Tibial nerve (tissue), 4 donors: ENCODE results near the gene ORM1. TPM values are rescaled to one million over a fixed set of nuclear protein-coding genes. Genes with fewer than 3 reads are reported as not detected.
"Not testable (repeated sequence)": the region's sequence is repeated elsewhere in the genome, so short reads cannot be mapped to it uniquely, and the experiment has no call there.

Experiments used
- DNase-seq, 2 donors: peaks; one replicate each; pipeline ENCODE4 v3.0.0-alpha.2; 2019; ENCODE audit warnings: low spot score in 2 of 2
- H3K27ac ChIP-seq, 4 donors: fragments of 200-600 bp; sonication (generic) in 3 of 4; one replicate each; pipeline ENCODE4 v1.5.1; 2017 to 2019; ENCODE audit warnings: mild to moderate bottlenecking in 1 of 4
- H3K27me3 ChIP-seq, 2 donors: fragments of 200-600 bp; sonication (generic) in 1 of 2; one replicate each; pipeline versions ENCODE4 v1.5.1 to v1.6.0; 2017 to 2019
- H3K36me3 ChIP-seq, 3 donors: fragments of 200-600 bp; sonication (generic); one replicate each; pipeline ENCODE4 v1.5.1; 2018 to 2019
- H3K4me1 ChIP-seq, 4 donors: fragments of 200-600 bp; sonication (generic) in 3 of 4; one replicate each; pipeline ENCODE4 v1.5.1; 2017 to 2019
- H3K4me3 ChIP-seq, 4 donors: fragments of 200-600 bp; sonication (generic) in 3 of 4; one replicate each; pipeline ENCODE4 v1.5.1; 2017 to 2019; ENCODE audit warnings: mild to moderate bottlenecking in 1 of 4, moderate library complexity in 1 of 4
- H3K9me3 ChIP-seq, 4 donors: fragments of 200-600 bp; sonication (generic) in 3 of 4; one replicate each; pipeline ENCODE4 v1.5.1; 2017 to 2019
- EP300 ChIP-seq, 2 donors: sonication (generic); formaldehyde crosslinking; IDR thresholded peaks; one replicate each; pipeline ENCODE4 v1.6.1; 2017; ENCODE audit warnings: antibody characterized with exemption in 2 of 2, mild to moderate bottlenecking in 1 of 2
- POLR2A ChIP-seq, 2 donors: fragments of 450-650 bp; IDR thresholded peaks; one replicate each; pipeline ENCODE4 v1.6.1; 2017; ENCODE audit warnings: antibody characterized with exemption in 2 of 2, mild to moderate bottlenecking in 2 of 2, moderate library complexity in 2 of 2
- WGBS, 2 donors: methylation state at CpG; one replicate each; pipeline ENCODE4 v1.1.5; 2018; 5-methylcytosine and 5-hydroxymethylcytosine counted together
- total RNA-seq, 4 donors: library from RNA; depleted of rRNA; stranded (reverse); fragments of >200 nt; gene quantifications; one replicate each; pipeline ENCODE4 v1.1.0, GENCODE V29; 2016
- TF ChIP-seq, protein P1 (sequence below), 5 experiments: fragments of 200-600 bp in 3 of 5; fragments of 450-650 bp in 2 of 5; sonication (generic) in 3 of 5; IDR thresholded peaks; one replicate each; pipeline ENCODE4 v1.5.1; 2016 to 2019; ENCODE audit warnings: antibody characterized with exemption in 5 of 5, mild to moderate bottlenecking in 3 of 5, moderate library complexity in 2 of 5

ORM1 gene
- total RNA-seq, 4 donors from 2014 or later = not detected

DNA sequence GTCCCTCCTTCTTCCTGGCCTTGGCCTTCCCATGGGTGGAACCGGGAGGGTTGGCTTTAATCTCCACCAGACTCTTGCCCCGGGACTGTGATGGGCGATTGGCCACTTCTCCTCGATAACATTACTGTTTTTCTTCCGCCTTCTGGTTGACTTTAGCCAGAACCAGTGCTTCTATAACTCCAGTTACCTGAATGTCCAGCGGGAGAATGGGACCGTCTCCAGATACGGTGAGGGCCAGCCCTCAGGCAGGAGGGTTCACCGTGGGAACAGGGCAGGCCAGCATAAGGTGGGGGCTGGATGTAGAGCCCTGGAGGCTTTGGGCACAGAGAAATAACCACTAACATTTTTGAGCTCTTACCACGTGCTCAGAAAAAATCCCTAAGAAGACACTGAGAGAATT is 7.7 kb downstream of the ORM1 start:
- no peak overlapping the region for H3K27ac ChIP-seq
- TF ChIP-seq POLR2A (IDR thresholded peaks at IDR 0.05) = no peak
- TF ChIP-seq, protein P1, sequence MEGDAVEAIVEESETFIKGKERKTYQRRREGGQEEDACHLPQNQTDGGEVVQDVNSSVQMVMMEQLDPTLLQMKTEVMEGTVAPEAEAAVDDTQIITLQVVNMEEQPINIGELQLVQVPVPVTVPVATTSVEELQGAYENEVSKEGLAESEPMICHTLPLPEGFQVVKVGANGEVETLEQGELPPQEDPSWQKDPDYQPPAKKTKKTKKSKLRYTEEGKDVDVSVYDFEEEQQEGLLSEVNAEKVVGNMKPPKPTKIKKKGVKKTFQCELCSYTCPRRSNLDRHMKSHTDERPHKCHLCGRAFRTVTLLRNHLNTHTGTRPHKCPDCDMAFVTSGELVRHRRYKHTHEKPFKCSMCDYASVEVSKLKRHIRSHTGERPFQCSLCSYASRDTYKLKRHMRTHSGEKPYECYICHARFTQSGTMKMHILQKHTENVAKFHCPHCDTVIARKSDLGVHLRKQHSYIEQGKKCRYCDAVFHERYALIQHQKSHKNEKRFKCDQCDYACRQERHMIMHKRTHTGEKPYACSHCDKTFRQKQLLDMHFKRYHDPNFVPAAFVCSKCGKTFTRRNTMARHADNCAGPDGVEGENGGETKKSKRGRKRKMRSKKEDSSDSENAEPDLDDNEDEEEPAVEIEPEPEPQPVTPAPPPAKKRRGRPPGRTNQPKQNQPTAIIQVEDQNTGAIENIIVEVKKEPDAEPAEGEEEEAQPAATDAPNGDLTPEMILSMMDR (IDR thresholded peaks at IDR 0.05) = no peak
- no peak for TF ChIP-seq EP300 (IDR thresholded peaks at IDR 0.05)
- WGBS, 2 donors = 65 to 68% methylated on average over 10 of the region's 10 CpGs

DNA sequence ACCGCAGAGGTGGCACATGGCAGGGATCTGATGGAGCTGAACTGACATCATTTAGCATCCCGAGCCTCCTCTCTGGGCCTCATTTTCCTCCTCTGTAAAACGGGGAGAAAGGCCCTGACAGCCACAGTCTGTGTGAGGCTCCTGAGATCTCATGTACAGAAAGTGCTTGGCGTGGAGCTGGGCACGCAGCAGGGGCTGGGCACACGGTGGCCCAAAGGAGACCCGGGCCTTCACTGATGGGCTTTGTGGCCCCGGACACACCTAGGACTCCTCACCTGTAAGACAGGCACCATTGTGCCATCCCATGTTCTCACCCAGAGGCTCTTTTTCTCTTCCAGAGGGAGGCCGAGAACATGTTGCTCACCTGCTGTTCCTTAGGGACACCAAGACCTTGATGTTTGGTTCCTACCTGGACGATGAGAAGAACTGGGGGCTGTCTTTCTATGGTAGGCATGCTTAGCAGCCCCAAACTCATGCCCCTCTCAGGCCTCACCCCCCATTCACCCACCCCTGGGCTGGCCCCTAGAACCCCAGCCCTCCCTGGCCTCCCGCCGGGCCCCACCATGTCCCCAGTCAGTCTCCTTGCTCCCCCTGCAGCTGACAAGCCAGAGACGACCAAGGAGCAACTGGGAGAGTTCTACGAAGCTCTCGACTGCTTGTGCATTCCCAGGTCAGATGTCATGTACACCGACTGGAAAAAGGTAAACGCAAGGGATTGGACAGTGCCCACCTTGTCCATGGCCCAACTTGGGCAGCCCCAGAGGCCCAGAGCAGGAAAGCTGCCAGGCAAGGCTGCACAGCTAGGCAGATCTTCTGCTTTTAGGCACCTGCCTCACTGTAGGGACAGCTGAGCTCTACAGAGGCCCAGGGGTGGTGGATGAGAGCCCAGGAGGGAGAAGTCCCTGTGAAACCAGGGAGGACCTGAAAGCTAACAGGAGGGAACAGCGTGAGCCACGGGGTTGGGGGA is 8.6 kb downstream of the ORM1 start:
- H3K9me3 ChIP-seq, DNase-seq, H3K4me3 ChIP-seq, H3K4me1 ChIP-seq, H3K27me3 ChIP-seq, H3K27ac ChIP-seq: not testable (repeated sequence)
- H3K36me3 ChIP-seq = peaks cover 0 to 22% (median 0%) of the 10 kb centered on the region in 3 donors
- WGBS, 2 donors = 66 to 75% methylated on average over 11 to 17 of the region's 19 CpGs

More for the DNA sequence above, 7.7 kb downstream of the ORM1 start:
- H3K4me3 ChIP-seq = no peak overlapping the region
- no peaks in the 10 kb centered on the region for H3K9me3 ChIP-seq
- H3K36me3 ChIP-seq = peaks cover 0 to 13% (median 0%) of the 10 kb centered on the region in 3 donors
- no peaks in the 10 kb centered on the region for H3K4me1 ChIP-seq
- DNase-seq = no peak
- no peaks in the 10 kb centered on the region for H3K27me3 ChIP-seq

DNA sequence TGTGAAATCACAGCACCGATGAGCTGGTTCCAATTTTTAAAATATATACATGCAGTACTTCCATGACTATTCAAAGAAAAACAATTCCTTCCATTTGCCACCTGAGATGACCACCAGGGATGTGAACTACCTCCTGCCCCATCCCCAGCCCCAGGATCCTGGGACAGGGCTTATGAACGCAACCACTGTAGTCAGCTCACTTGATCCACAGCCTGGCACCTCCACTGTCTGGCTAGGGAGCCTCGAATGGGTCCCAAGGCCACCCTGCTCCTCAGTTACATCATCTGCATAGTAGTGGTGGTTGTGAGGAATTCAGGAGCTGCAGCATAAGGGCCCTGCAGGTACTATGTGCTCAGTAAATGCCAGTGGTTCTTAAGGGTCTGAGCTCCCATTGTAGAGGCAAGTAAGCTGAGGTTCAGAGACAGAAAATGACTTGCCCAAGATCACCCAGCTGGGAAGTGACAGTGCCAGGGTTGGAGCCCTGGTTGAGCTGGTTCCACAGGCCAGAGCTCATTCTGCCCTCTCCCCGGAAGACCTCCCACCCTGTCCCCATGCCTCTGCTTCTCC is 9.7 kb downstream of the ORM1 start:
- peaks cover 0 to 32% (median 3%) of the 10 kb centered on the region in 3 donors for H3K36me3 ChIP-seq
- not testable (repeated sequence) for H3K4me1 ChIP-seq, H3K4me3 ChIP-seq, H3K27ac ChIP-seq, H3K27me3 ChIP-seq, DNase-seq, H3K9me3 ChIP-seq
- WGBS, 2 donors = 66 to 74% methylated on average over 3 to 4 of the region's 4 CpGs

DNA sequence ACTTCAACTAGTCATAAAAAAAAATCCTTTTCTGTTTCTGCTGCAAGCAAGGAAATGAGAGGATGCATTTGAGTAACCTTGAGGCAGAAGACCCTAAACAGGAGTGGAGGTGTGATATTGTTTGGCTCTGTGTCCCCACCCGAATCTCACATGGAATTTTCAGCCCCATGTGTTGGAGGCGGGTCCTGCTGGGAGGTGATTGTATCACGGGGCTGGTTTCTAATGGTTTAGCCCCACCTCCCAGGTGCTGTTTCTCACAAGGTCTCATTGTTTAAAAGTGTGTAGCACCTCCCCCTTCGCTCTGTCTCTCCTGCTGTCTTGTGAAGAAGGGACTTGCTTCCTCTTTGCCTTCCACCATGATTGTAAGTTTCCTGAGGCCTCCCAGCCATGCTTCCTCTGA is 10.8 kb downstream of the ORM1 start:
- not testable (repeated sequence) for H3K9me3 ChIP-seq, H3K27me3 ChIP-seq, DNase-seq, H3K4me3 ChIP-seq, H3K4me1 ChIP-seq, H3K27ac ChIP-seq
- WGBS, 2 donors = 69% methylated on average over 3 of the region's 4 CpGs
- peaks cover 0 to 44% (median 12%) of the 10 kb centered on the region in 3 donors for H3K36me3 ChIP-seq

DNA sequence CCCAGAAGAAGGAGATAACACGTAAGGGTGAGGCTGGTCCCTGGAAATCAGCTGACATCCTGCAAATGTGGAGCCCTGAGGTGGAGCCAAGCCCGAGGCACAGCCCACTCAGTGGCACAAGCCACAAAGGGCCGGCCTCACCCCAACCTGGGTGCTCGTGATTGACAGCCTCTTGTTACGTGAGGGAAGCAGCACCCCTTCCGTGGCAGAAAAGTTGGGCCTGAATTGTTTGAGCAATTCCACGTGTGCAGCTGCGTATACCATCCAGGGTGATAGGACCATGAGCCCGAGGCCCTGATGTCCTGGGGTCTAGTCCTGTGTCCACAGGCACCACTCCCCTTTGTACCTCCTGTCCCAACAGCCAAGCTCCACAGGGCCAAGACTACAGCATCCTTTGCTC is 11.6 kb downstream of the ORM1 start:
- Histone ChIP-seq H3K27me3 (no peaks in the 10 kb centered on the region), H3K9me3 (no peaks in the 10 kb centered on the region), H3K36me3 (peaks cover 0 to 52% (median 15%) of the 10 kb centered on the region in 3 donors), H3K27ac (no peak overlapping the region), H3K4me1 (no peaks in the 10 kb centered on the region), H3K4me3 (no peak overlapping the region)
- DNase-seq = no peak
- TF ChIP-seq, protein P1 (IDR thresholded peaks at IDR 0.05) = no peak
- TF ChIP-seq EP300 (IDR thresholded peaks at IDR 0.05) (no peak), POLR2A (IDR thresholded peaks at IDR 0.05) (no peak)
- WGBS, 2 donors = 93 to 100% methylated on average over 8 to 9 of the region's 9 CpGs

DNA sequence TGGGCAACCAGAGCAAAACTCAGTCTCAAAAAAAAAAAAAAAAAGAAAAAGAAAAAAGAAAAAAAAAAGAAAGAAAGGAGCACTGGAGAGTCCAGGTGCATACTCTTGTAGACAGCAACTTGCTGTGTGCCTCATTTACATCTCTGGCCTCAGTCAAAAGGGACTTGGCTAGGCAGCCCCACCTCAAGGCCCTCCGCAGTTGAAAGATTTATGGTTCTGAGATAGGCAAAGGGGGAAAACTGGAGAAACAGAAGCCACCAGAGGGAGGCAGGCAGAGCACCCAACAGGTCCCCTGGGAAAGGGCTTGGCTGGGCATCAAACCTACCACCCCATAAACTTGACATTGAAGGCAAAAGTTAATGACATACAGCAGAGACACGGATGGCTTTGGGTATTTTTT is 12.8 kb downstream of the ORM1 start:
- TF ChIP-seq POLR2A (IDR thresholded peaks at IDR 0.05) = no peak
- TF ChIP-seq, protein P1 (IDR thresholded peaks at IDR 0.05) = no peak
- TF ChIP-seq EP300 (IDR thresholded peaks at IDR 0.05) = no peak
- 59 to 60% methylated on average over 2 of the region's 2 CpGs for WGBS, 2 donors
- no peak for DNase-seq
- no peak overlapping the region for H3K4me3 ChIP-seq
- no peak overlapping the region for H3K27ac ChIP-seq
- H3K9me3 ChIP-seq = no peaks in the 10 kb centered on the region
- H3K4me1 ChIP-seq = no peaks in the 10 kb centered on the region
- peaks cover 0 to 64% (median 21%) of the 10 kb centered on the region in 3 donors for H3K36me3 ChIP-seq
- H3K27me3 ChIP-seq = no peaks in the 10 kb centered on the region
